ENCODE results near the gene MAP3K15. TPM values are rescaled to one million over a fixed set of nuclear protein-coding genes. Genes with fewer than 3 reads are reported as not detected.

Gene MAP3K15
- total and polyA plus RNA-seq, 5 donors from 2014 or later, result not detected

DNA sequence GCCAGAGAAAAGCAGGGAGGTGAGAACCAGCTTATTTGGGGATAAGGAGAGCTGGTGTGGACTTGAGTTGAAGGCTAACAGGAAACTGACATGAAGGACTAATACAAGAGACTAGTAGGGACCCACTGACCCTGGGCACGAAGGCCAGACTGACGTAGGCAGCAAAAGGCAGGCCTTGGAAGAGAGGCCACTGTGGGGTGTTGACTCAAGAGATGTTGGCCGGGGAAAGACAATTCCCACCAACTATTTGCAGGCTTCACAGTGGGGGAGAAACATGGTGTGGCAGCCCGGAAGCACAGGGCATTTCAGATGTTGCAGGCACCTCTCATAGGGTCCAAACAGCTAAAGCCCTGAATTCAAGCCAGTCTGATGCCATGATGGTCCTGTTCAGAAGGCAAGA is 24.4 kb upstream of the MAP3K15 start:
- Histone ChIP-seq H3K4me1 (ENCODE audit: control insufficient read depth, insufficient read depth, low read length, poor library complexity, severe bottlenecking) (no peaks in the 10 kb centered on the region), H3K4me3 (ENCODE audit: low read depth, low read length) (no peak overlapping the region), H3K27me3 (ENCODE audit: control insufficient read depth, insufficient read depth, low read length) (no peaks in the 10 kb centered on the region), H3K9me3 (ENCODE audit: control insufficient read depth in 2 of 2, low read length in 2 of 2) (no peaks in the 10 kb centered on the region), H3K27ac (ENCODE audit: insufficient read depth, low read length, poor library complexity, severe bottlenecking) (no peak overlapping the region), H3K36me3 (ENCODE audit: control insufficient read depth, insufficient read depth, low read length) (peaks cover 45% of the 10 kb centered on the region)
- peaks cover 35% of the 10 kb centered on the region for H3K36me3 Mint-ChIP-seq
- peaks cover 0 to 6% (median 0%) of the 10 kb centered on the region in 7 donors for H3K9me3 Mint-ChIP-seq
- peaks cover 4% of the 10 kb centered on the region for H3K27me3 Mint-ChIP-seq
- H3K4me1 Mint-ChIP-seq, result peaks cover 0 to 4% (median 2%) of the 10 kb centered on the region in 4 donors
- peak overlapping the region in 1 of 4 donors; percentile 31 for H3K4me3 Mint-ChIP-seq
- no peak for DNase-seq
- ATAC-seq (ENCODE audit: low read depth in 2 of 2), result no peak
- peak overlapping the region in 1 of 3 donors; percentile 9 for H3K27ac Mint-ChIP-seq

- Histone ChIP-seq H3K36me3 (ENCODE audit: control insufficient read depth, insufficient read depth, low read length) (peaks cover 26% of the 10 kb centered on the region), H3K4me3 (ENCODE audit: low read depth, low read length) (no peak overlapping the region), H3K9me3 (ENCODE audit: control insufficient read depth in 2 of 2, low read length in 2 of 2) (no peaks in the 10 kb centered on the region), H3K27ac (ENCODE audit: insufficient read depth, low read length, poor library complexity, severe bottlenecking) (no peak overlapping the region), H3K4me1 (ENCODE audit: control insufficient read depth, insufficient read depth, low read length, poor library complexity, severe bottlenecking) (no peaks in the 10 kb centered on the region), H3K27me3 (ENCODE audit: control insufficient read depth, insufficient read depth, low read length) (no peaks in the 10 kb centered on the region)
- H3K4me3 Mint-ChIP-seq, result no peak overlapping the region
- H3K9me3 Mint-ChIP-seq, result no peaks in the 10 kb centered on the region
- DNase-seq (no peak), ATAC-seq (ENCODE audit: low read depth in 2 of 2) (no peak)
- no peak overlapping the region for H3K27ac Mint-ChIP-seq
- H3K27me3 Mint-ChIP-seq, result no peaks in the 10 kb centered on the region
- H3K36me3 Mint-ChIP-seq, result peaks cover 19% of the 10 kb centered on the region
- H3K4me1 Mint-ChIP-seq, result peaks cover 0 to 2% (median 0%) of the 10 kb centered on the region in 4 donors
Measured at GRCh38 chrX:19535476-19535875, 20.2 kb upstream of the MAP3K15 start.

- Mint-ChIP-seq H3K4me1 (no peaks in the 10 kb centered on the region), H3K27me3 (no peaks in the 10 kb centered on the region), H3K4me3 (no peak overlapping the region), H3K36me3 (peaks cover 10% of the 10 kb centered on the region), H3K9me3 (no peaks in the 10 kb centered on the region), H3K27ac (no peak overlapping the region)
- peaks cover 14% of the 10 kb centered on the region for H3K36me3 ChIP-seq (ENCODE audit: control insufficient read depth, insufficient read depth, low read length)
- no peaks in the 10 kb centered on the region for H3K4me1 ChIP-seq (ENCODE audit: control insufficient read depth, insufficient read depth, low read length, poor library complexity, severe bottlenecking)
- no peak for ATAC-seq (ENCODE audit: low read depth in 2 of 2)
- H3K9me3 ChIP-seq (ENCODE audit: control insufficient read depth in 2 of 2, low read length in 2 of 2), result no peaks in the 10 kb centered on the region
- no peak overlapping the region for H3K27ac ChIP-seq (ENCODE audit: insufficient read depth, low read length, poor library complexity, severe bottlenecking)
- no peak for DNase-seq
- H3K27me3 ChIP-seq (ENCODE audit: control insufficient read depth, insufficient read depth, low read length), result no peaks in the 10 kb centered on the region
- H3K4me3 ChIP-seq (ENCODE audit: low read depth, low read length), result no peak overlapping the region
Measured at GRCh38 chrX:19532709-19533108, 17.4 kb upstream of the MAP3K15 start.

- DNase-seq (no peak), ATAC-seq (ENCODE audit: low read depth in 2 of 2) (no peak)
- no peak overlapping the region for H3K27ac ChIP-seq (ENCODE audit: insufficient read depth, low read length, poor library complexity, severe bottlenecking)
- H3K36me3 Mint-ChIP-seq, result no peaks in the 10 kb centered on the region
- H3K9me3 Mint-ChIP-seq, result peaks cover 0 to 7% (median 2%) of the 10 kb centered on the region in 7 donors
- H3K4me3 Mint-ChIP-seq, result no peak overlapping the region
- no peaks in the 10 kb centered on the region for H3K27me3 ChIP-seq (ENCODE audit: control insufficient read depth, insufficient read depth, low read length)
- no peaks in the 10 kb centered on the region for H3K36me3 ChIP-seq (ENCODE audit: control insufficient read depth, insufficient read depth, low read length)
- H3K4me3 ChIP-seq (ENCODE audit: low read depth, low read length), result no peak overlapping the region
- peaks cover 0 to 7% (median under 1%) of the 10 kb centered on the region in 4 donors for H3K4me1 Mint-ChIP-seq
- peaks cover 28% of the 10 kb centered on the region for H3K27me3 Mint-ChIP-seq
- peaks cover 0 to 1% of the 10 kb centered on the region in 2 experiments for H3K9me3 ChIP-seq (ENCODE audit: control insufficient read depth in 2 of 2, low read length in 2 of 2)
- no peaks in the 10 kb centered on the region for H3K4me1 ChIP-seq (ENCODE audit: control insufficient read depth, insufficient read depth, low read length, poor library complexity, severe bottlenecking)
- no peak overlapping the region for H3K27ac Mint-ChIP-seq
Measured at GRCh38 chrX:19517965-19518364, 2.7 kb upstream of the MAP3K15 start.

DNA sequence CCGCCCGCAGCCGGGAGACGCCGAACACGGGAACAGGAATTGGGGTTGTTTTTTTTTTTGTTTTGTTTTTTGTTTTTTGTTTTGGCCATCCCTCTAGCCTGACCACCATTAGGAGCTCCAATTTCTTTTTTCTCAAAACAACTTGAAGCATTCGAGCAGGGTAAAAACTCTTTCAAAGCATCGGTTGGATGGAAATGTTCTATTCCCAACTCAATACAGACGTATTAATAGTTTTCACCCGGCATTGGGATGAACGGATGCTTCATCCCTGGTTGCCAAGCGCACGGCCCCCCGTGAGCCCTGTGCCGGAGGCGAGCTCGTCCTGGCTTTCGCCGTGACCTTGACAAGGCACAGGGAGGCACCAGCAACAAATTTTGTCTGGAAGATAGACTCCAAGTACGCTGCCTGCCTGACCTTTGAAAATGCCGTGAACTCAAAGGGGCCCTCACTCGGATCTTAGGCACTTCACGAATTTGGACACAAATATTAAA is 352 bp upstream of the MAP3K15 start:
- no peak for ATAC-seq (ENCODE audit: low read depth in 2 of 2)
- no peak overlapping the region for H3K4me3 ChIP-seq (ENCODE audit: low read depth, low read length)

GRCh38 chrX:19513383-19513782 is 1.9 kb downstream of the MAP3K15 start:
- Histone ChIP-seq H3K36me3 (ENCODE audit: control insufficient read depth, insufficient read depth, low read length) (no peaks in the 10 kb centered on the region), H3K4me3 (ENCODE audit: low read depth, low read length) (no peak overlapping the region), H3K27ac (ENCODE audit: insufficient read depth, low read length, poor library complexity, severe bottlenecking) (no peak overlapping the region), H3K27me3 (ENCODE audit: control insufficient read depth, insufficient read depth, low read length) (no peaks in the 10 kb centered on the region), H3K9me3 (ENCODE audit: control insufficient read depth in 2 of 2, low read length in 2 of 2) (no peaks in the 10 kb centered on the region), H3K4me1 (ENCODE audit: control insufficient read depth, insufficient read depth, low read length, poor library complexity, severe bottlenecking) (no peaks in the 10 kb centered on the region)
- no peak overlapping the region for H3K27ac Mint-ChIP-seq
- no peak for ATAC-seq (ENCODE audit: low read depth in 2 of 2)
- peaks cover 38% of the 10 kb centered on the region for H3K27me3 Mint-ChIP-seq
- H3K4me3 Mint-ChIP-seq, result no peak overlapping the region
- H3K9me3 Mint-ChIP-seq, result peaks cover 0 to 6% (median 2%) of the 10 kb centered on the region in 7 donors
- H3K36me3 Mint-ChIP-seq, result no peaks in the 10 kb centered on the region
- DNase-seq, result no peak
- H3K4me1 Mint-ChIP-seq, result peaks cover 0 to 7% (median 1%) of the 10 kb centered on the region in 4 donors

More for the DNA sequence above, 352 bp upstream of the MAP3K15 start:
- Mint-ChIP-seq H3K4me3 (peak overlapping the region in 2 of 4 donors; percentile 39 to 47), H3K27ac (no peak overlapping the region), H3K27me3 (peaks cover 30% of the 10 kb centered on the region), H3K4me1 (peaks cover 0 to 7% (median 1%) of the 10 kb centered on the region in 4 donors), H3K36me3 (no peaks in the 10 kb centered on the region), H3K9me3 (peaks cover 0 to 7% (median 2%) of the 10 kb centered on the region in 7 donors)
- no peak for DNase-seq
- no peaks in the 10 kb centered on the region for H3K36me3 ChIP-seq (ENCODE audit: control insufficient read depth, insufficient read depth, low read length)
- H3K27me3 ChIP-seq (ENCODE audit: control insufficient read depth, insufficient read depth, low read length), result no peaks in the 10 kb centered on the region
- H3K27ac ChIP-seq (ENCODE audit: insufficient read depth, low read length, poor library complexity, severe bottlenecking), result no peak overlapping the region
- no peaks in the 10 kb centered on the region for H3K4me1 ChIP-seq (ENCODE audit: control insufficient read depth, insufficient read depth, low read length, poor library complexity, severe bottlenecking)
- H3K9me3 ChIP-seq (ENCODE audit: control insufficient read depth in 2 of 2, low read length in 2 of 2), result no peaks in the 10 kb centered on the region

DNA sequence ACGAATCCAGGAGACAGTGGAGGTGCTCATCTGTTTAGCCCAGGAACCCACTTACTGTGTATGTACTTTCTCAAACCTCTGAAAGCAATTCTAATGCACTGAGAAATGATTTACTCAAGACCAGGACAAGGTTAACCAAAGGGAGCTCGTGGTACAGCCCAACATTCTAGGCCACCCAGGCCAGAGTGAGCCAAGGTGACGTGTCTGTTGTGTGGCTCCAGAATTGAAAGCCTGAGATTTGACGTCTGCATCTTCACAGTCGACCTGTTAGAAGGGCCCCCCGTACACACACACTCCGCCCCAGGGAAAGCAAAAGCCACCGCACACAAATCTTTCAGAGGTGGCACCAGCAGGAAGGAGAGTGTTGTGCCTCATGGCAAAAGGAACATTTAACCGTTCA is 2.3 kb downstream of the MAP3K15 start:
- peaks cover 0 to 7% (median 1%) of the 10 kb centered on the region in 4 donors for H3K4me1 Mint-ChIP-seq
- no peaks in the 10 kb centered on the region for H3K36me3 Mint-ChIP-seq
- H3K27ac Mint-ChIP-seq, result no peak overlapping the region
- H3K4me3 Mint-ChIP-seq, result peak overlapping the region in 1 of 4 donors; percentile 7
- H3K27me3 Mint-ChIP-seq, result peaks cover 37% of the 10 kb centered on the region
- ATAC-seq (ENCODE audit: low read depth in 2 of 2) (no peak), DNase-seq (no peak)
- Histone ChIP-seq H3K9me3 (ENCODE audit: control insufficient read depth in 2 of 2, low read length in 2 of 2) (no peaks in the 10 kb centered on the region), H3K27ac (ENCODE audit: insufficient read depth, low read length, poor library complexity, severe bottlenecking) (no peak overlapping the region), H3K4me1 (ENCODE audit: control insufficient read depth, insufficient read depth, low read length, poor library complexity, severe bottlenecking) (no peaks in the 10 kb centered on the region), H3K4me3 (ENCODE audit: low read depth, low read length) (no peak overlapping the region), H3K27me3 (ENCODE audit: control insufficient read depth, insufficient read depth, low read length) (no peaks in the 10 kb centered on the region), H3K36me3 (ENCODE audit: control insufficient read depth, insufficient read depth, low read length) (no peaks in the 10 kb centered on the region)
- H3K9me3 Mint-ChIP-seq, result peaks cover 0 to 6% (median 2%) of the 10 kb centered on the region in 7 donors

- Mint-ChIP-seq H3K4me1 (peaks cover 0 to 7% (median 1%) of the 10 kb centered on the region in 4 donors), H3K36me3 (no peaks in the 10 kb centered on the region), H3K27me3 (peaks cover 31% of the 10 kb centered on the region), H3K9me3 (peaks cover 0 to 4% (median 2%) of the 10 kb centered on the region in 7 donors), H3K4me3 (no peak overlapping the region), H3K27ac (no peak overlapping the region)
- H3K4me1 ChIP-seq (ENCODE audit: control insufficient read depth, insufficient read depth, low read length, poor library complexity, severe bottlenecking), result no peaks in the 10 kb centered on the region
- no peaks in the 10 kb centered on the region for H3K9me3 ChIP-seq (ENCODE audit: control insufficient read depth in 2 of 2, low read length in 2 of 2)
- DNase-seq (no peak), ATAC-seq (ENCODE audit: low read depth in 2 of 2) (no peak)
- no peaks in the 10 kb centered on the region for H3K36me3 ChIP-seq (ENCODE audit: control insufficient read depth, insufficient read depth, low read length)
- H3K4me3 ChIP-seq (ENCODE audit: low read depth, low read length), result no peak overlapping the region
- H3K27me3 ChIP-seq (ENCODE audit: control insufficient read depth, insufficient read depth, low read length), result no peaks in the 10 kb centered on the region
- no peak overlapping the region for H3K27ac ChIP-seq (ENCODE audit: insufficient read depth, low read length, poor library complexity, severe bottlenecking)
Measured at GRCh38 chrX:19512359-19512758, 2.9 kb downstream of the MAP3K15 start.
